Stimulated activated CD8-positive, alpha-beta memory T cell treated with anti-CD3 and anti-CD28 coated beads, Interleukin-4, amount 100 ng/mL, for 24 hours (primary cell): ENCODE data around the gene HSP90AB1.

Source experiments
- DNase-seq: peaks from one replicate; pipeline ENCODE4 v3.0.0-alpha.2; 2020; ENCODE audit warnings: low read depth

Gene HSP90AB1

GRCh38 chr6:44255871-44256774 is 9.2 kb downstream of the HSP90AB1 start:
- no peak for DNase-seq

- no peak for DNase-seq
Measured at GRCh38 chr6:44256775-44257024, 9.8 kb downstream of the HSP90AB1 start.

GRCh38 chr6:44257025-44257752 is 10.3 kb downstream of the HSP90AB1 start, which contains the start of gene SLC35B2:
Gene SLC35B2 (minus strand): TSS chr6:44257528. CDS start chr6:44257410, 118 bp downstream.
- no peak for DNase-seq

GRCh38 chr6:44257753-44258324 is 10.9 kb downstream of the HSP90AB1 start:
- DNase-seq = no peak

- no peak for DNase-seq
Measured at GRCh38 chr6:44258325-44258863, 11.5 kb downstream of the HSP90AB1 start.

GRCh38 chr6:44258921-44259320 is 12.0 kb downstream of the HSP90AB1 start:
- no peak for DNase-seq

- no peak for DNase-seq
Measured at GRCh38 chr6:44260011-44260410, 13.1 kb downstream of the HSP90AB1 start.

- no peak for DNase-seq
Measured at GRCh38 chr6:44260451-44261297, 13.8 kb downstream of the HSP90AB1 start.

GRCh38 chr6:44261581-44261980 is 14.7 kb downstream of the HSP90AB1 start:
- no peak for DNase-seq

GRCh38 chr6:44262467-44263353 is 15.8 kb downstream of the HSP90AB1 start:
- DNase-seq = no peak

- DNase-seq = no peak
Measured at GRCh38 chr6:44263354-44264100, 16.6 kb downstream of the HSP90AB1 start.

- DNase-seq = no peak
Measured at GRCh38 chr6:44264154-44265006, 17.5 kb downstream of the HSP90AB1 start.

GRCh38 chr6:44265007-44265721 is 18.3 kb downstream of the HSP90AB1 start, which contains the start of gene NFKBIE:
Gene NFKBIE (minus strand): TSS chr6:44265551. CDS start chr6:44265346, 205 bp downstream.
- DNase-seq = peak; percentile 92

GRCh38 chr6:44265722-44266233 is 18.9 kb downstream of the HSP90AB1 start:
- no peak for DNase-seq

GRCh38 chr6:44266347-44266746 is 19.4 kb downstream of the HSP90AB1 start:
- DNase-seq = no peak

- no peak for DNase-seq
Measured at GRCh38 chr6:44267252-44267651, 20.4 kb downstream of the HSP90AB1 start.

GRCh38 chr6:44268095-44268628 is 21.3 kb downstream of the HSP90AB1 start:
- no peak for DNase-seq
